Muscle layer of duodenum (tissue), 2 donors: ENCODE measurements around the gene SLC17A2.

ENCODE experiments used
- H3K27ac ChIP-seq: one replicate; pipeline ENCODE4 v1.7.0; 2013; ENCODE audit warnings: mild to moderate bottlenecking, low read length
- H3K27me3 ChIP-seq: one replicate; pipeline ENCODE4 v1.7.0; 2013; ENCODE audit warnings: low read depth, mild to moderate bottlenecking, control low read depth, low read length
- H3K36me3 ChIP-seq, 2 donors: one replicate each; pipeline ENCODE4 v1.7.0; 2013; ENCODE audit warnings: low read length in 2 of 2, control low read depth in 1 of 2, mild to moderate bottlenecking in 1 of 2; ENCODE audit not compliant: insufficient read depth in 2 of 2, control insufficient read depth in 1 of 2
- H3K4me1 ChIP-seq, 2 donors: one replicate each; pipeline ENCODE4 v1.7.0; 2013; ENCODE audit warnings: low read length in 2 of 2, mild to moderate bottlenecking in 2 of 2, control low read depth in 1 of 2, moderate library complexity in 1 of 2; ENCODE audit not compliant: insufficient read depth in 2 of 2, control insufficient read depth in 1 of 2
- H3K4me3 ChIP-seq, 2 donors: one replicate each; pipeline ENCODE4 v1.7.0; 2013; ENCODE audit warnings: low read length in 2 of 2, low read depth in 1 of 2, mild to moderate bottlenecking in 1 of 2
- H3K9me3 ChIP-seq, 2 donors: one replicate each; pipeline ENCODE4 v1.7.0; 2013; ENCODE audit warnings: low read length in 2 of 2, control low read depth in 1 of 2, mild to moderate bottlenecking in 1 of 2; ENCODE audit not compliant: control insufficient read depth in 1 of 2
- donor health status: healthy.

SLC17A2 gene

GRCh38 chr6:25916789-25917490 lies 13.6 kb downstream of the SLC17A2 start:
- H3K27ac ChIP-seq = no peak overlapping the region
- H3K27me3 ChIP-seq = no peaks in the 10 kb centered on the region
- no peaks in the 10 kb centered on the region for H3K36me3 ChIP-seq
- no peaks in the 10 kb centered on the region for H3K9me3 ChIP-seq
- no peak overlapping the region for H3K4me3 ChIP-seq
- H3K4me1 ChIP-seq = no peaks in the 10 kb centered on the region

GRCh38 chr6:25916330-25916729 lies 14.2 kb downstream of the SLC17A2 start:
- no peaks in the 10 kb centered on the region for H3K27me3 ChIP-seq
- no peaks in the 10 kb centered on the region for H3K36me3 ChIP-seq
- H3K4me3 ChIP-seq = no peak overlapping the region
- no peaks in the 10 kb centered on the region for H3K9me3 ChIP-seq
- no peak overlapping the region for H3K27ac ChIP-seq
- no peaks in the 10 kb centered on the region for H3K4me1 ChIP-seq

GRCh38 chr6:25913741-25914140 lies 16.8 kb downstream of the SLC17A2 start:
- Histone ChIP-seq H3K9me3 (no peaks in the 10 kb centered on the region), H3K36me3 (no peaks in the 10 kb centered on the region), H3K4me1 (no peaks in the 10 kb centered on the region), H3K27ac (no peak overlapping the region), H3K4me3 (no peak overlapping the region), H3K27me3 (no peaks in the 10 kb centered on the region)

- H3K9me3 ChIP-seq = no peaks in the 10 kb centered on the region
- no peak overlapping the region for H3K4me3 ChIP-seq
- no peak overlapping the region for H3K27ac ChIP-seq
- H3K27me3 ChIP-seq = no peaks in the 10 kb centered on the region
- no peaks in the 10 kb centered on the region for H3K36me3 ChIP-seq
- no peaks in the 10 kb centered on the region for H3K4me1 ChIP-seq
Observed at GRCh38 chr6:25911351-25911750, 19.1 kb downstream of the SLC17A2 start.

GRCh38 chr6:25907475-25908014 lies 22.9 kb downstream of the SLC17A2 start:
- Histone ChIP-seq H3K36me3 (no peaks in the 10 kb centered on the region), H3K27ac (no peak overlapping the region), H3K27me3 (no peaks in the 10 kb centered on the region), H3K4me3 (no peak overlapping the region), H3K4me1 (no peaks in the 10 kb centered on the region), H3K9me3 (no peaks in the 10 kb centered on the region)

- H3K27me3 ChIP-seq = no peaks in the 10 kb centered on the region
- H3K4me3 ChIP-seq = no peak overlapping the region
- H3K9me3 ChIP-seq = no peaks in the 10 kb centered on the region
- no peak overlapping the region for H3K27ac ChIP-seq
- H3K36me3 ChIP-seq = no peaks in the 10 kb centered on the region
- no peaks in the 10 kb centered on the region for H3K4me1 ChIP-seq
Observed at GRCh38 chr6:25903467-25904099, 26.9 kb downstream of the SLC17A2 start.

GRCh38 chr6:25902071-25902470 lies 28.4 kb downstream of the SLC17A2 start:
- Histone ChIP-seq H3K27ac (no peak overlapping the region), H3K27me3 (no peaks in the 10 kb centered on the region), H3K4me1 (no peaks in the 10 kb centered on the region), H3K4me3 (no peak overlapping the region), H3K36me3 (no peaks in the 10 kb centered on the region), H3K9me3 (no peaks in the 10 kb centered on the region)

- Histone ChIP-seq H3K36me3 (no peaks in the 10 kb centered on the region), H3K27ac (no peak overlapping the region), H3K27me3 (no peaks in the 10 kb centered on the region), H3K9me3 (no peaks in the 10 kb centered on the region), H3K4me1 (no peaks in the 10 kb centered on the region), H3K4me3 (no peak overlapping the region)
Observed at GRCh38 chr6:25900843-25901242, 29.6 kb downstream of the SLC17A2 start.

- Histone ChIP-seq H3K9me3 (no peaks in the 10 kb centered on the region), H3K4me1 (no peaks in the 10 kb centered on the region), H3K4me3 (no peak overlapping the region), H3K36me3 (no peaks in the 10 kb centered on the region), H3K27me3 (no peaks in the 10 kb centered on the region), H3K27ac (no peak overlapping the region)
Observed at GRCh38 chr6:25899580-25900408, 30.7 kb downstream of the SLC17A2 start.

GRCh38 chr6:25899123-25899522 lies 31.4 kb downstream of the SLC17A2 start:
- Histone ChIP-seq H3K27me3 (no peaks in the 10 kb centered on the region), H3K36me3 (no peaks in the 10 kb centered on the region), H3K4me1 (no peaks in the 10 kb centered on the region), H3K4me3 (no peak overlapping the region), H3K9me3 (no peaks in the 10 kb centered on the region), H3K27ac (no peak overlapping the region)

- no peaks in the 10 kb centered on the region for H3K27me3 ChIP-seq
- H3K4me1 ChIP-seq = no peaks in the 10 kb centered on the region
- no peak overlapping the region for H3K27ac ChIP-seq
- H3K36me3 ChIP-seq = no peaks in the 10 kb centered on the region
- no peaks in the 10 kb centered on the region for H3K9me3 ChIP-seq
- H3K4me3 ChIP-seq = no peak overlapping the region
Observed at GRCh38 chr6:25898289-25898977, 32.1 kb downstream of the SLC17A2 start.
